Measurements from ENCODE around the gene TLE6.

GRCh38 chr19:2992958-2993357, 15.6 kb downstream of the TLE6 start:
- TF ChIP-seq CTCF (IDR thresholded peaks at IDR 0.05) (no peak), POLR2A (IDR thresholded peaks at IDR 0.05) (no peak)

Measured in ovary (tissue), 3 donors.